Erythroblast (primary cell): Measurements from ENCODE around the gene FADS6.

Experiments used
- GATA1 ChIP-seq: IDR thresholded peaks from 2 replicates; pipeline ENCODE4 v1.6.1; 2011; ENCODE audit warnings: low read depth, mild to moderate bottlenecking, control low read depth, low read length, moderate library complexity
- POLR2A ChIP-seq: IDR thresholded peaks from 2 replicates; pipeline ENCODE4 v1.6.1; 2011; ENCODE audit warnings: mild to moderate bottlenecking, low read length

DNA sequence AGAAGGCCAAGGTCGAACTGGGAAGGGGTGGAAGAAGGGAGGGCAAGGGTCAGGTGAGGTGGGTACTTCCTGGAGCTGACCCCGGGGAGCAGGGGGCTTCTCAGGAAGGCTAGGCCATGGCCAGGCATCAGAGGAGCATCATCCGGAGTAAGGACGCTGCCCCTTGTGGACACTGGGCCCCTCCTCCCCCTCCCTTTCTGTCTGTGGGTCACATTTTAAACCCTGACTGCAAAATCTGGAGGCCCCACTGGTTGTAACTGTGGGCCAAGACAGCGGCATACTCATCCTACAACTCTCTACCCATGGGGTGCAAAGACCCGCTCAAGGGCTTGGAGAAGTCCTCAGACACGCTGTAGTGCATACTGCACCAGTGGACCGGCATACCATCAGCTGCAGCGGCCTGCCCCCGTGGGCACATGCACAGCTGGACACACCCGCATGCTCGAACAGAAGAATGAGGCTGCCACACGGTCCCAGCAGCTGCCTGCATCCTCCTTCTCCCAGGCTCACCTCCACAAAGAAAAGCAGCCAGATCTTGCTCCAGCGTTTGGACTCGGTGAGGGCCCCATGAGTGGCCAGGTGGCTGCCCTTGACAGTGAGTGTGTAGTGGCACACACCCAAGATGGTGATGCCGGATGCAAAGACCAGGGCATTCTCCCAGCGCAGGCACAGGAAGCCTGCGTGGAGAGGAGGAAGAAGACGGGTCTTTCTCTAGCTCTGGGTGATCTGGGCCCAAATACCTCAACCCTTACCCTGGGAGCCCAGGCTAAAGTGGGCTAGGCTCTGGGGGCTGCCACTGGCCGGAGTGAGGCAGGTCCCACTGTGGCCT lies 1.2 kb downstream of the FADS6 start:
- TF ChIP-seq POLR2A: no peak
- no peak for TF ChIP-seq GATA1
